Right lobe of liver (tissue), 4 donors: ENCODE data around the gene CAPZA2.

Experiments used
- CTCF ChIP-seq, 4 donors: fragments of 200-600 bp in 3 of 4; fragments of 450-650 bp in 1 of 4; IDR thresholded peaks; one replicate each; pipeline versions ENCODE4 v1.5.1 to v1.8.0; 2016 to 2022; ENCODE audit warnings: antibody characterized with exemption in 4 of 4, mild to moderate bottlenecking in 2 of 4
- POLR2A ChIP-seq: fragments of 450-650 bp; IDR thresholded peaks from one replicate; pipeline ENCODE4 v1.6.1; 2017; ENCODE audit warnings: antibody characterized with exemption, mild to moderate bottlenecking
- donor health status: DM: no; HTN: no; CAD: no.
- donor health status: DM: no; HTN: no; CAD: no.
- donor health status: DM: no; HTN: yes; CAD: no.

GRCh38 chr7:116859323-116859722 lies 3.1 kb upstream of the CAPZA2 start:
- TF ChIP-seq CTCF (IDR thresholded peaks at IDR 0.05) (no peak), POLR2A (no peak)
